GM10248 (cell line): ENCODE data around the gene LCN12.

Experiments
- CTCF ChIA-PET: fragments of 300-600 bp; sonication (Branson Sonifier 250); formaldehyde crosslinking; extraction: SDS; loops from one replicate; lab custom pipeline; 2021; ENCODE audit warnings: antibody characterized with exemption; lab: Yijun Ruan, JAX
- POLR2A ChIA-PET: fragments of 350-650 bp; sonication (Branson Sonifier 250); formaldehyde crosslinking; extraction: SDS; loops from one replicate; lab custom pipeline; 2020; ENCODE audit warnings: antibody characterized with exemption; lab: Yijun Ruan, JAX
- DNase-seq: peaks from one replicate; pipeline ENCODE4 v3.0.0; 2012; ENCODE audit errors: extremely low spot score
- CTCF ChIP-seq: IDR thresholded peaks from 2 replicates; pipeline ENCODE4 v1.5.1; 2012; ENCODE audit warnings: mild to moderate bottlenecking, low read depth; ENCODE audit errors: extremely low read depth, missing control alignments, control extremely low read depth

LCN12 gene

DNA sequence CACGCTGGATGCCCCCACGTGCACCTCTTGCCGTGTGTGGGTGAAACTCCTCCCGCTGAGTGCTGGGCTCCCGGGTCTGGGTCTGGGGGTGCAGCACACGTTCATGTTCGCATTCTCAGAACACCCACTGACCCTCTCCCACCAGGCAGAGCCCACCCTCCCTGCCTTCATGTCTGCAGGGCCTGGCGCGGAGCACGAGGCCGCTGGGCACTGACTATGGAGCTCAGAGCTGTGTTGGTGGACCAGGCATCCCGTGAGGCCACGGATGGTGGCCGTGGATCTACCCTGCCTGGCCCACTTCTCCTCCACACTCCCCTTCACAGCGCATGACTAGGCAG, 8.8 kb downstream of the LCN12 start:
- TF ChIP-seq CTCF: no peak
- POLR2A ChIA-PET: no interaction called here
- CTCF ChIA-PET: interaction anchor here (1.2 to 1.7 kb wide), 2 partner anchors 9 to 13 kb away, joined by 4 read pairs; no protein-coding TSS in a partner anchor
- no peak for DNase-seq

DNA sequence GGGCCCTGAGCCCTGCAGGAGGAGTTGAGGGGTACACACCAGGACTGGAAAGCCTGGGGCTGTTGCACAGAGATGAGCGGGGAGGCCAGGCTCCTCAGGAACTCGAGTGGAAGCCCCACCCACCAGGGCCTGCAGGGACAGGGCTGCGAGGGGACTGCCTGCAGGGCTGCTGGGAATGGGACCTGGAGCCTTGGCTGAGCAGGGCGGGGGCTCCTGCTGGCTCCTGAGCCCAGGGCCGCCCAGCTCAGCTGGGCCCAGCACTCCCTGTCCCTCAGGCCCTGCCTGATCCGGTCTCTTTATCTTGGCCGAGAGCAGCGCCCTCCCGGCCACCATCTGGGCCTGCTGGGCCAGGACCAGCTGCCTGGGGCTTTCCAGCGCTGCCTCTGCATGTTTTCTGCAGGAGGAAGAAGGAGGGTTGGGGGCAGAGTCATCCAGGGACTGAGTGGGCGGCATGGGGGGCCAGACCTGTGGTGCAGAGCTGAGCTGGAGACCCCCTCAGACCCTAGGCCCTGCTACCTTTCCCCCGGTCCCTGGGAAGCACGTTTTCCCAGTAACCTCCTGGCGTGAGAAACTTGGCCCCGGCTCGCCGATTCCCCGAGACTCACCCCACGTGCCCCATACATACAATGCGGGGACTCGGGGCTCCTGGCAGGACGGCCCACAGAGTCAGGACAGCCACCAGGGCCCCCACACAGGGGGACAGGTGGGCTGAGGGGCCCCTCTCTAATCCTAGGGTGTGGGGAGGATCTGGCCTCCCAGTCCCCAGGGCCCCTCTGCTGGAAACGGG, 9.4 kb downstream of the LCN12 start:
- CTCF ChIA-PET: interaction anchor here (1.2 to 1.7 kb wide), 2 partner anchors 9 to 13 kb away, joined by 4 read pairs; no protein-coding TSS in a partner anchor
- DNase-seq: no peak
- TF ChIP-seq CTCF: no peak
- POLR2A ChIA-PET: no interaction called here

GRCh38 chr9:136962163-136962562, 10.1 kb downstream of the LCN12 start:
- CTCF ChIA-PET: interaction anchor here (1.6 kb wide), 1 partner anchor 18 kb away, joined by 4 read pairs; the partner anchor contains the start of genes C8G and FBXW5
- DNase-seq: no peak
- POLR2A ChIA-PET: no interaction called here
- no peak for TF ChIP-seq CTCF

DNA sequence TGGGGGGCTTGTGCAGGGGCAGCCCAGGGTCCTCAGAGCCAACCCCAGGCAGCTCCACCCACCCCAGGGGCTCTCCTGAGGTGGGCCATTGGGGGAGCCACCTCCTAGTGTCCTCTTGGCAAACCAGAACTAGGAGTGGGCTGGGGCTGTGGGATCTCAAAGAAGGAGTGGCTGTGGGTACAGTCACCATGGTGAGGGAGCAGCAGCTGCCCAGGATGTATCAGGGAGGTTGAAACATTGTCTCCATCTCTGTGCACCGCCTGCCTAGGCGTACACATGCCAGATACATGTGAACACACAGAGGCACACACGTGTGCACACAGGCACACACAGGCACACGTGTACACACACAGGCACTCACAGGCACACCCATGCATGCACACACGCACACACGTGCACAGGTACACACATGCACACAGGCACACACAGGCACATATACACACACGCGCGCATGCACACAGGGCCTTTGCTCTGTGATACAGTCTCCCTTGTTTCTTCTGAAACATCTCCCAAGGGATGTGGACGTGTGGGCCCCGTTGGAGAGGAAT, 10.7 kb downstream of the LCN12 start:
- CTCF ChIA-PET: interaction anchor here (1.6 to 2.7 kb wide), 2 partner anchors 18 to 66 kb away, joined by 4 to 8 read pairs; partner anchors contain the start of genes C8G and FBXW5
- TF ChIP-seq CTCF: no peak
- DNase-seq: no peak
- POLR2A ChIA-PET: no interaction called here

- POLR2A ChIA-PET: no interaction called here
- TF ChIP-seq CTCF: no peak
- CTCF ChIA-PET: interaction anchor here (1.6 to 2.7 kb wide), 2 partner anchors 19 to 66 kb away, joined by 4 to 8 read pairs; partner anchors contain the start of genes C8G and FBXW5
- no peak for DNase-seq
Observed at GRCh38 chr9:136963341-136963740, 11.3 kb downstream of the LCN12 start.

- CTCF ChIA-PET: interaction anchor here (1.6 to 2.7 kb wide), 3 partner anchors 19 to 71 kb away, joined by 4 to 8 read pairs (median 7); partner anchors contain the start of genes C8G and FBXW5
- DNase-seq: no peak
- POLR2A ChIA-PET: no interaction called here
- no peak for TF ChIP-seq CTCF
Observed at GRCh38 chr9:136963751-136964150, 11.7 kb downstream of the LCN12 start.
